ENCODE measurements around the gene SNCB.

SNCB gene

GRCh38 chr5:176626876-176627236 is 3.5 kb downstream of the SNCB start:
- no peaks in the 10 kb centered on the region for H3K79me1 ChIP-seq (ENCODE audit: low read length)
- no peak overlapping the region for H3K18ac ChIP-seq (ENCODE audit: low read length)
- no peak overlapping the region for H2BK15ac ChIP-seq (replicated peaks; ENCODE audit: low read depth)
- no peaks in the 10 kb centered on the region for H3K36me3 ChIP-seq (ENCODE audit: control insufficient read depth, insufficient read depth, low read length)
- no peak overlapping the region for H2BK5ac ChIP-seq (ENCODE audit: low read length)
- H3K9ac ChIP-seq (ENCODE audit: low read length), result no peak overlapping the region
- no peak overlapping the region for H3K27ac ChIP-seq (ENCODE audit: low read depth, low read length)
- H3K79me2 ChIP-seq (ENCODE audit: control insufficient read depth, insufficient read depth, low read length), result no peaks in the 10 kb centered on the region
- no peak overlapping the region for H3K4ac ChIP-seq (ENCODE audit: low read depth, low read length)
- no peak overlapping the region for H3K4me3 ChIP-seq (ENCODE audit: low read length)
- DNase-seq, result no peak
- H4K8ac ChIP-seq (ENCODE audit: low read depth, low read length), result no peak overlapping the region
- H3K56ac ChIP-seq (ENCODE audit: low read length), result no peak overlapping the region
- no peak overlapping the region for H3K23ac ChIP-seq (ENCODE audit: low read length)
- H2AK5ac ChIP-seq (ENCODE audit: low read length), result no peak overlapping the region
- H4K5ac ChIP-seq (ENCODE audit: low read length), result no peak overlapping the region
- WGBS (ENCODE audit: extremely low coverage, insufficient coverage, low lambda C conversion rate), result no CpG with 5 or more reads among the region's 7 CpGs
- no peak overlapping the region for H3K4me2 ChIP-seq (ENCODE audit: low read length)
- H2BK120ac ChIP-seq (ENCODE audit: low read depth, low read length), result no peak overlapping the region
- peaks cover 3% of the 10 kb centered on the region for H3K4me1 ChIP-seq (ENCODE audit: control insufficient read depth, low read depth, low read length)
- peaks cover 8% of the 10 kb centered on the region for H3K27me3 ChIP-seq (ENCODE audit: insufficient read depth, low read length, poor library complexity)

GRCh38 chr5:176625966-176626875 is 4.1 kb downstream of the SNCB start:
- Histone ChIP-seq H2BK120ac (ENCODE audit: low read depth, low read length) (no peak overlapping the region), H3K36me3 (ENCODE audit: control insufficient read depth, insufficient read depth, low read length) (no peaks in the 10 kb centered on the region), H2AK5ac (ENCODE audit: low read length) (no peak overlapping the region), H3K4me2 (ENCODE audit: low read length) (no peak overlapping the region), H2BK15ac (replicated peaks; ENCODE audit: low read depth) (no peak overlapping the region), H3K79me2 (ENCODE audit: control insufficient read depth, insufficient read depth, low read length) (no peaks in the 10 kb centered on the region), H3K9ac (ENCODE audit: low read length) (no peak overlapping the region), H3K27me3 (ENCODE audit: insufficient read depth, low read length, poor library complexity) (peaks cover 5% of the 10 kb centered on the region), H3K56ac (ENCODE audit: low read length) (no peak overlapping the region), H4K5ac (ENCODE audit: low read length) (no peak overlapping the region), H3K4ac (ENCODE audit: low read depth, low read length) (no peak overlapping the region), H3K27ac (ENCODE audit: low read depth, low read length) (no peak overlapping the region), H3K79me1 (ENCODE audit: low read length) (no peaks in the 10 kb centered on the region), H3K4me1 (ENCODE audit: control insufficient read depth, low read depth, low read length) (peaks cover 3% of the 10 kb centered on the region), H4K8ac (ENCODE audit: low read depth, low read length) (no peak overlapping the region), H3K4me3 (ENCODE audit: low read length) (no peak overlapping the region), H2BK5ac (ENCODE audit: low read length) (no peak overlapping the region), H3K23ac (ENCODE audit: low read length) (no peak overlapping the region), H3K18ac (ENCODE audit: low read length) (no peak overlapping the region)
- DNase-seq, result no peak
- no CpG with 5 or more reads among the region's 25 CpGs for WGBS (ENCODE audit: extremely low coverage, insufficient coverage, low lambda C conversion rate)

GRCh38 chr5:176625512-176625911 is 4.8 kb downstream of the SNCB start:
- Histone ChIP-seq H3K4me1 (ENCODE audit: control insufficient read depth, low read depth, low read length) (no peaks in the 10 kb centered on the region), H3K79me2 (ENCODE audit: control insufficient read depth, insufficient read depth, low read length) (no peaks in the 10 kb centered on the region), H2BK5ac (ENCODE audit: low read length) (no peak overlapping the region), H3K4ac (ENCODE audit: low read depth, low read length) (no peak overlapping the region), H3K27ac (ENCODE audit: low read depth, low read length) (no peak overlapping the region), H3K36me3 (ENCODE audit: control insufficient read depth, insufficient read depth, low read length) (no peaks in the 10 kb centered on the region), H3K56ac (ENCODE audit: low read length) (no peak overlapping the region), H3K18ac (ENCODE audit: low read length) (no peak overlapping the region), H4K5ac (ENCODE audit: low read length) (no peak overlapping the region), H3K9ac (ENCODE audit: low read length) (no peak overlapping the region), H3K23ac (ENCODE audit: low read length) (no peak overlapping the region), H3K4me2 (ENCODE audit: low read length) (no peak overlapping the region), H3K79me1 (ENCODE audit: low read length) (no peaks in the 10 kb centered on the region), H2BK120ac (ENCODE audit: low read depth, low read length) (no peak overlapping the region), H4K8ac (ENCODE audit: low read depth, low read length) (no peak overlapping the region), H3K4me3 (ENCODE audit: low read length) (no peak overlapping the region), H2AK5ac (ENCODE audit: low read length) (no peak overlapping the region), H2BK15ac (replicated peaks; ENCODE audit: low read depth) (no peak overlapping the region), H3K27me3 (ENCODE audit: insufficient read depth, low read length, poor library complexity) (peaks cover 2% of the 10 kb centered on the region)
- no peak for DNase-seq
- WGBS (ENCODE audit: extremely low coverage, insufficient coverage, low lambda C conversion rate), result no CpG with 5 or more reads among the region's 2 CpGs

GRCh38 chr5:176624938-176625337 is 5.4 kb downstream of the SNCB start:
- no CpG with 5 or more reads among the region's 9 CpGs for WGBS (ENCODE audit: extremely low coverage, insufficient coverage, low lambda C conversion rate)
- Histone ChIP-seq H3K79me1 (ENCODE audit: low read length) (no peaks in the 10 kb centered on the region), H2BK5ac (ENCODE audit: low read length) (no peak overlapping the region), H3K9ac (ENCODE audit: low read length) (no peak overlapping the region), H3K56ac (ENCODE audit: low read length) (no peak overlapping the region), H2AK5ac (ENCODE audit: low read length) (no peak overlapping the region), H3K4me1 (ENCODE audit: control insufficient read depth, low read depth, low read length) (no peaks in the 10 kb centered on the region), H3K4me3 (ENCODE audit: low read length) (no peak overlapping the region), H2BK15ac (replicated peaks; ENCODE audit: low read depth) (no peak overlapping the region), H2BK120ac (ENCODE audit: low read depth, low read length) (no peak overlapping the region), H3K4ac (ENCODE audit: low read depth, low read length) (no peak overlapping the region), H4K8ac (ENCODE audit: low read depth, low read length) (no peak overlapping the region), H3K23ac (ENCODE audit: low read length) (no peak overlapping the region), H3K79me2 (ENCODE audit: control insufficient read depth, insufficient read depth, low read length) (no peaks in the 10 kb centered on the region), H3K27me3 (ENCODE audit: insufficient read depth, low read length, poor library complexity) (peaks cover 4% of the 10 kb centered on the region), H3K4me2 (ENCODE audit: low read length) (no peak overlapping the region), H3K36me3 (ENCODE audit: control insufficient read depth, insufficient read depth, low read length) (no peaks in the 10 kb centered on the region), H3K18ac (ENCODE audit: low read length) (no peak overlapping the region), H3K27ac (ENCODE audit: low read depth, low read length) (no peak overlapping the region), H4K5ac (ENCODE audit: low read length) (no peak overlapping the region)
- no peak for DNase-seq

- no peaks in the 10 kb centered on the region for H3K79me2 ChIP-seq (ENCODE audit: control insufficient read depth, insufficient read depth, low read length)
- no peak overlapping the region for H3K9ac ChIP-seq (ENCODE audit: low read length)
- no peaks in the 10 kb centered on the region for H3K36me3 ChIP-seq (ENCODE audit: control insufficient read depth, insufficient read depth, low read length)
- no peak overlapping the region for H3K18ac ChIP-seq (ENCODE audit: low read length)
- no peak overlapping the region for H2AK5ac ChIP-seq (ENCODE audit: low read length)
- no peak overlapping the region for H3K23ac ChIP-seq (ENCODE audit: low read length)
- no peak overlapping the region for H3K27ac ChIP-seq (ENCODE audit: low read depth, low read length)
- DNase-seq, result no peak
- no peak overlapping the region for H3K4ac ChIP-seq (ENCODE audit: low read depth, low read length)
- H3K27me3 ChIP-seq (ENCODE audit: insufficient read depth, low read length, poor library complexity), result peaks cover 7% of the 10 kb centered on the region
- no peaks in the 10 kb centered on the region for H3K79me1 ChIP-seq (ENCODE audit: low read length)
- H2BK5ac ChIP-seq (ENCODE audit: low read length), result no peak overlapping the region
- WGBS (ENCODE audit: extremely low coverage, insufficient coverage, low lambda C conversion rate), result no CpG with 5 or more reads among the region's 4 CpGs
- H4K5ac ChIP-seq (ENCODE audit: low read length), result no peak overlapping the region
- no peak overlapping the region for H2BK15ac ChIP-seq (replicated peaks; ENCODE audit: low read depth)
- H3K4me3 ChIP-seq (ENCODE audit: low read length), result no peak overlapping the region
- no peak overlapping the region for H3K56ac ChIP-seq (ENCODE audit: low read length)
- no peak overlapping the region for H4K8ac ChIP-seq (ENCODE audit: low read depth, low read length)
- H3K4me1 ChIP-seq (ENCODE audit: control insufficient read depth, low read depth, low read length), result peaks cover 2% of the 10 kb centered on the region
- no peak overlapping the region for H3K4me2 ChIP-seq (ENCODE audit: low read length)
- no peak overlapping the region for H2BK120ac ChIP-seq (ENCODE audit: low read depth, low read length)
These were observed 6.2 kb downstream of the SNCB start for GRCh38 chr5:176624142-176624541.

DNA sequence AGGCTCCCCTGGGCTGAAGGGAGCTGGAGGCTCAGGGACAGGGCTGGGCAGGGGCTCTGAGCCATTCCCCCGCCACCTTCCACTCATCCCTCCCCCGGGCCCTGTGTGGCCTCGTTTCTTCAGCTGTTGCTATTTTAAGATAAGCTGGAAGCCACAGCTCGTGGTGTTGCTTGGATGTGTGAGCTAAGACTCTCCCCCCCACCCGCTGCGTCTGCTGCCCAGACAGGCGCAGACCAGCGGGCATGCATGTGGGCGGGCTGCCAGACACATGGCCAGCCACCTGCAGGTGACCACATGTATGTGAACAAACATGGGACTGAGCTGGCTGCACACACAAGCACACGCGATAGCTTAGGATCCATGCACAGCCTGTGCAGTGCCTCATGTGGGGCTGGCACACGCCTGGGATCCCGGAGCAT is 8.7 kb downstream of the SNCB start:
- Histone ChIP-seq H3K27me3 (ENCODE audit: insufficient read depth, low read length, poor library complexity) (peaks cover 7% of the 10 kb centered on the region), H2BK5ac (ENCODE audit: low read length) (no peak overlapping the region), H3K4me3 (ENCODE audit: low read length) (no peak overlapping the region), H4K5ac (ENCODE audit: low read length) (no peak overlapping the region), H3K4me2 (ENCODE audit: low read length) (no peak overlapping the region), H2AK5ac (ENCODE audit: low read length) (no peak overlapping the region), H3K27ac (ENCODE audit: low read depth, low read length) (no peak overlapping the region), H3K18ac (ENCODE audit: low read length) (no peak overlapping the region), H2BK15ac (replicated peaks; ENCODE audit: low read depth) (no peak overlapping the region), H3K36me3 (ENCODE audit: control insufficient read depth, insufficient read depth, low read length) (no peaks in the 10 kb centered on the region), H3K56ac (ENCODE audit: low read length) (no peak overlapping the region), H3K4me1 (ENCODE audit: control insufficient read depth, low read depth, low read length) (peaks cover 2% of the 10 kb centered on the region), H2BK120ac (ENCODE audit: low read depth, low read length) (no peak overlapping the region), H3K79me1 (ENCODE audit: low read length) (no peaks in the 10 kb centered on the region), H4K8ac (ENCODE audit: low read depth, low read length) (no peak overlapping the region), H3K4ac (ENCODE audit: low read depth, low read length) (no peak overlapping the region), H3K9ac (ENCODE audit: low read length) (no peak overlapping the region), H3K79me2 (ENCODE audit: control insufficient read depth, insufficient read depth, low read length) (no peaks in the 10 kb centered on the region), H3K23ac (ENCODE audit: low read length) (no peak overlapping the region)
- WGBS (ENCODE audit: extremely low coverage, insufficient coverage, low lambda C conversion rate), result no CpG with 5 or more reads among the region's 13 CpGs
- DNase-seq, result no peak

Data from mesendoderm (in vitro differentiated cells).